Breast epithelium (tissue), 3 donors: Measurements from ENCODE around the gene FARP2.

Experiments used
- CTCF ChIP-seq, 3 donors: fragments of 450-650 bp; IDR thresholded peaks; one replicate each; pipeline ENCODE4 v1.5.1; 2016 to 2017; ENCODE audit warnings: antibody characterized with exemption in 3 of 3, mild to moderate bottlenecking in 3 of 3, moderate library complexity in 3 of 3
- POLR2A ChIP-seq: fragments of 450-650 bp; IDR thresholded peaks from one replicate; pipeline ENCODE4 v1.6.1; 2016; ENCODE audit warnings: antibody characterized with exemption, mild to moderate bottlenecking, moderate library complexity
- POLR2AphosphoS5 ChIP-seq, 3 donors: sonication (generic); formaldehyde crosslinking; IDR thresholded peaks; one replicate each; pipeline ENCODE4 v1.6.1; 2017; ENCODE audit warnings: antibody characterized with exemption in 3 of 3

GRCh38 chr2:241386519-241386918 lies 30.4 kb downstream of the FARP2 start:
- TF ChIP-seq POLR2AphosphoS5 (IDR thresholded peaks at IDR 0.05) (no peak), POLR2A (no peak), CTCF (IDR thresholded peaks at IDR 0.05) (no peak)
